GM18520 (cell line): ENCODE data around the gene FCHSD2.
A peak's percentile ranks its signal among the peaks of the same experiment; 100 is the strongest.

Experiments used
- ATAC-seq: cut with Tn5 transposase; IDR thresholded peaks from one replicate; pipeline ENCODE4 v1.9.1; 2021; ENCODE audit not compliant: unreplicated experiment

FCHSD2 gene

DNA sequence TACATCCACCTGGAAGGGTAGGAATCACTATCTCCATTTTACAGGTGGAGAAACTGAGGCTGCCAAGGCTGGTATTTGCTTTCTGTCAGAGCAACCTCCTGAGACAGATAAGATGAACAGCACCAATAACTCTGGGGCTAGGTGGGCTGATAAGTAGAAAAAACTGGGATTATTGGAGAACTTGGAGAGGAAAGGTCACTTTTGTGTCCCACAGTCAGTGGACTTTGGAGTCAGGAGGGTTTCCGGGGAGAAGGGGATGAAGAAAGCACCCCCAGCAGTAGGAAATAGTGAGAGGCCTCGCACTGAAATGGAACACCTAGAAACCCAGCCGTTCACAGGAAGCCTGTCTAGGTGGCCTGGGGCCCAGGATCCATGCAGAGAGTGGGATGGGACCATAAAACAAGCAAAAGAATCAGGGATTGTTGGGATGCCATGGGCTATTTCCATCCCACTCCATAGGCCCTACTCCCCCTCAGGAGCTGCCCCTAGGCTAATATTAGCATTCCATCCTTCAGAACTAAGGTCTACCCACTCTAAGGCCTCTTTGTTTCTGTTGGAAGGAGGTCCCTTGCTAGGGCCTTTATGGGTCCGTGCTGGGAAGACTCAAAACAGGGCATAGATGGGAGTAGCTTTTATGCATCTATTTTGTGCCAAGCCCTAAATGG is 31.0 kb upstream of the FCHSD2 start:
- no peak for ATAC-seq

DNA sequence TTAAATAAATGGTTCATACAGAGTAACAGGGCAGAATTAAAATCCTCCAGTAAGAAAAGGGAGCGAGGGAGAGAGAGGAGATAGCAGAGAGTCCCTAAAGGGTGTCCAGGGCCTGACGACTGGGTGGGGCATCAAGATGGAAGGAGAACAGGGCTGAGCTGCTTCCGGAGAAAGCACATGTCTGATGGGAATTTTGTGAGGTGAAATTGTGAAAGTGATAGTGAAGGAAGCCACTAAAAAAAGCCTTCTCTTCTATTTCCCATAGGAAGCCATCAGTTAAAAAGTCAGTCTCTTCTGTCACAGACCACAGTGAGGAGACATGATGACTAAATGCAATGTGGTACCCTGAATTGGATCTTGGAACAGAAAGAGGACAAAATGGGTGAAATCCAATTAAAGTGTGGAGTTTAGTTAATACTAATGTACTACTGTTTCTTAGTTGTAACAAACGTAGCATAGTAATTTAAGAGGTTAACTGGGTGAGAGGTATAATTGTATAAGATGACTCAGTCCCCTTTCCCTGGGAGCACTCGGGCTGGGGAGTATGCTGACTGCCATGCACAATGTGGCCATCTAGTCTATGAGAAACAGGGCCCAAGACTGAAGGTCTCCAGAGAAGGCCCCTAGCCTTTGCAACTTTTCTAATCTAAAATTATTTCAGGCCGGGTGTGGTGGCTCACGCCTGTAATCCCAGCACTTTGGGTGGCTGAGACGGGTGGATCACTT is 29.5 kb upstream of the FCHSD2 start:
- no peak for ATAC-seq

DNA sequence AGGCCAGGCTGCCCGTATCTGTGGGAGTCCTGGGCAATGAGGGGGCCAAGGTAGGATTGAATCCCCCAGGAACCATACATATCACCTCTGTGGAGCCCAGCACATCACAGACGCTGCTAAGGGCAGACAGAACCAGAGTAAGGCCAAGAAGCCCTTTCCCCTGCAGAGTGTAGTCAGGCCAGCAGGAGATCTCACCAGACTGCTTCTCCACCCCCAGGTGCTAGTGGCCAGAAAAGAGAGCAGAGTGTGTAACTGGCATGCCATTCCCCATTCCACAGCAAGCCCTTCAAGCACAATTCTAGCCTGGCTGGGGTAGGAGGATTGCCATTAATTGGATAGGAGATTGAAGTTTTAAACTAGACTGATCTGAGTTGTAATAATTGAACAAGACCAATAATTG is 28.0 kb upstream of the FCHSD2 start:
- ATAC-seq, result no peak

DNA sequence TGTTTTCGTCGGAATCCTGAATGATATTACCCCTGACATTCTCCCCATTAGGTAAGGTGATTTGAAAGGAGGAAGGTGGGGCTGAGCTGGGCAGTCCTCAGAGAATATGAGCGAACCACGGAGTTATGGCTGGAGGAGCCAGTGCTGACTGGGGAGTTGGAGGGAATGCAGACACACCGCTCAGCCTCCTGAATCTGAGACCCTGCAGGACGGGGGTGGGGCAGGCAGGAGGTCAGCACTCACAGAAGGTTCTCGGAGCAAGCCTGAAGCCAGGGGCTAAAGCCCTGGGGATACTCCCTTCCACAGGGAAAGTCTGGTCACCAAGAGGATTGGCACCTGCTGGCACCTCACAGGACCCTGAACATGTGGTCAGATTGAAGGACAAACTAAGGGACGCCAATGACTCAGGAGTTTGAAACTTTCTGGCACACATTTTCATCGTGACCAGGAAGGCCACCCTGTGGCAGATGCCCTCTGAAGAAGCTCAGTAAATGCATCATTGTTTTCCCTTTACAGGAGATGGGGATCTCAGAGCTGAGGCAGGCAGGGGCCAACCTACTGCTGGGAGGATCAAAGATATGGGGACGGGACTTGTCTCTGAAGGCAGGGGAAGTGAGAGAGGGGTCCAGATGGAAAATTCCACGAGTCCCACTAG is 26.9 kb upstream of the FCHSD2 start:
- no peak for ATAC-seq

DNA sequence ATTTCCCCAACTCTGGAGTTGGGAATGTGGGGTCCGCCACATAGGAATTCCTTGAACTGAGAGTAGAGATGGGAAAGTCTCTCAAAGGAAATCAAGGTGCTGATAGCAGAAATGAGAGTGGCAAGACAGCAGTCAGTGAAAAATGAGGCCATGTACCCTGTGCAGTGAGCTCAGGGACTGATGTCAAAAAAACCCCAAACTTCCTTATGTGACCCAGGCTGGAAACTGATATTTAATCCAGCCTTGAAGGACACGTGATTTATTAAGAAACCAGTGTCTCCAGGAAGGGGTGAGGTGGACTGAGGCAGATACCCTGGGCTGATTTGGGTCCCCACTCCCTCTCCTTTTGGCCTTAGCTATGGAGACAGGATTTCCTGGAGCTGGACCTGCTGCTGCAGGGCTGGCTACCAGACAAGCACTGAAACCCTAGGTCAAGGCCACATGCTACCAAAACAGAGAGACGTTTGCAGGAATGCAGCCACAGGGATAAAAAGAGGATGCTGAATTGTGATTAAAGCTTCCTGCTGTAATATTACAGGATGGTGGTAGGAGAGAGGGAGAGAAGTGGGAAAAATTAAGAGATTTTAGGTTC is 25.3 kb upstream of the FCHSD2 start:
- ATAC-seq, result no peak

DNA sequence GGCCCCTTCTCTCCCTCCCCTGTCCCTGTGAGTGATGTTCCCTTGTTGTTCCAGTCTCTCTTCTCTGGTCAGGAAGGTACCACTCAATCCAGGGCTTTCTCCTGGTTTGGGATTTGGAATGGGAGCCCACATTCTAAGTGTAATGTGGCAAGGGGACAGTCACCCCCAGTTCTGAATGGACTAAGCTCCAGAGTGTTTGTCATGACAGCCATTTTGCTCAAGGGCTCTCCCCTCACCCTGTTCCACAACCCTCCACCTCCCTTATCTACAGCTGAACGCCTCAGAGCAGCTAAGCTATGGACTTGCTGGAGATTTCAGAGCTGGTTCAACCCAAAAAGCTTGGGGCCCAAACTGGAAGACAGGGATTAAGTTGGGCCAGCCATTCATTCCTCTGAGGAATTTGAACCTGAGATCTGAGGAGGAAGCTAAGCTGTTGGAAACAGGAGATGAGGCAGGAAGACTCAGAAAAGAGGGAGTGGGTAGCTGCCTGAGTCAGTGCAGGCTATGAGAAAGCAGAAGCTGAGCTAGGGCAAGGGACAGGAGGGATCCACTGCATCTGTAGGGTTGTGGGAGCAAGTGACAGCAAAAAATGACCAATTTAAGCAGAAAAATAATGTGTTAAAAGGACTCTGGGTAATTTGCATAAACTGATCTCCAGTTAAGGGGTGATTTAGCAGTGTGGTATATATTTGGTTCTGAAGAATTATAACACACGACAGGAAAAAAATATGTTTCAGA is 22.9 kb upstream of the FCHSD2 start:
- no peak for ATAC-seq

DNA sequence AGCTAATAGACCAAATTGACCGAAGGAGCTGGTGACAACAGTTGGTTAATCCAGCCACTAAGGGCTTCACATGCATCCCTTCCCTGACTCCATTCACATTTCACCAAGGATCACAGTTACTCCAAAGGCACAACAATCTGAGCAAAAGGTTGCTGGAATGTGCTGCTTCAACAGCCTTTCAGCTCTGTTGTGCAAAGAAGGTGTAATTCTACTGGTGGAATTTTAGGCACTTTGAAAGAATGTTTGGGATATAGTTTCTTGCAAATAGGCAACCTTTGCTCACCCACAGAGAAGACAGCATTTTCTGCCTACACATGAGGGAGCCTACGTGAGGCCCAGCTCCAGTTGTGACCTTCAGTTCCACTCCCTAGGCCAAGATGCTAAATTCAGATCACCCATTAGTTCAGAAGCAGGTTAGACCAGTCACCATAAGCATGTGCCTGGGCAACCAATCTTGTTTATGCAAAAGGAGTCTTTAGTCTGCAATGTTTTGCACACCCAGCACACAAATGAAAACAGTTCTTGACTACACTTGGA is 21.6 kb upstream of the FCHSD2 start:
- ATAC-seq, result no peak

DNA sequence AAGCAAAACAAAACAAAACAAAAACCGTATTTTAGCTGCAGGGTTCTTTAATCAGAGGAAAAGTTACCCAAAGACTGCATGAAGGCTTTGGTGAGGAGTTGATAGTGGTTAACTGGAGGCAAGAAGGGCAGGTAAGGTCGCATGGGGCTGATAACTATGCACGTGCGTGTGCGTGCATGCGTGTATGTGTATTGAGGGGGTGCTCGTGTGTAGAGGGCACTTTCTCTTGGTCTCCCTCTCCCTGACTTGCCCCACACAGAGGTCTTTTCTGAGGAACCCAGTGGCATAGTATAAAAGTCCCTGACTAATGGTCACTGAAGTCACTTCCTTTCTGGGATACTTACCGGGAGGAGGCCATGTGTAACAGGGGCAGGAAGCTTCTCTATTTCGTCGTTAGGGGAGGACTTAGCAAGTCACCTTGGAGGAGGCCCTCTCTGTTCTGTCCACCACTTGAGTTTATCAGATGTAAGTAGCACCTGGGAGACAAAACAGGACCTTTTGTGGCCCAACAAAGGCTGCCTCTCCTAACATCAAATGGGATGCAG is 20.1 kb upstream of the FCHSD2 start:
- ATAC-seq, result no peak

DNA sequence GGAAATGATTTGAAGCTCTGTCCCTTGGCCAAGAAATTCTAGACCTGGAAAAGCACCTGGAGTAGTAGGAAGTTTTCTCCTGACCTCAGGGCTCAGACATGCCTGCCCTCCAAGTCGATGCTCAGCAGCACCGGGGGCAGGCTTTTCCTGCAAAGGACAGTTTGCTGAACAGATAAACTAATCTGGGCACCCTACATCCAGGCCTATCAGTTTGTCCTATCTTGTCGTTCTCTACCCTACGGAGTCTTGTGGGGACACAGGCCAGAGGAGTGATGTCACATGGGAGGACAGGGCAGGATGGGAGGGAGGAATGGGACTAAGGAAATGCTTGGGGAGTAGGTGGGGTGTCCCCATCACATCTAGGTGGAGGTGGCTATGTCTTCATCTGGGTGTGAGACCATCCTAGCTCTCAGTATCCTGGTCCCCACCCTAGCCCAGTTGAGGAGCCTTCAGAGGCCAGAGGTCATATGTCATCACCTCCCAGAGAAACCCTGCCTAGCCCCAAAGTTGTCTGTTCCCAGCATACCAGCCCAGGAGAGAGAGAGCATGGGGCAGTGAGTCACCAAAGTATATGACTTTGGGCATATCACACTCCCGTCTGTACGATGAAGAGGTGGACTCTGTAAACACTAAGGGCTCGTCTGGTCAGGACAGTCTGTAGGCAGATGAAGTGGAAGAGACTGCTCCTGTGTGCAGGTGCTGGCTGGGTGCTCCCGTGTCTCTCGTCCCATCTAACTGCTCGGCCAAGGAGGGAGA is 18.1 kb upstream of the FCHSD2 start:
- no peak for ATAC-seq

DNA sequence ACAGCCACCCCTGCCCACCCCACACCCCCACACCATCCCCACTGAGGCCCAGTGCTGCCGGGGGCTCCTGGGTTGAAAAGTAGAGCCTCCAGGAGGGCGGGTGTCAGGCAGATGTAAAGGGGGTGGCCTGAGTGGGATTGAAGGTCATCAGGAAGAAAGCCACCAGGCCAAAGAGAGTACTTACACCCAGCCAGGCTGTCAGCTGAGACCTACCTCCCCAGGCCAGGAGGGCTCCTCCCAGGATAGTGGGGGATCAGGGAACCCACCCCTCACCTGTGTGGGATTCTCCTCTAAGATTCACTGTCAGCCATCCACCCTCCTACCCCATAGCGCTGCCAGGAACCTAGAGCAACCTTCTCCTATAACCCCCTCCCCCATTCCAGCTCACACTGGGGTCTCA is 17.2 kb upstream of the FCHSD2 start:
- no peak for ATAC-seq

DNA sequence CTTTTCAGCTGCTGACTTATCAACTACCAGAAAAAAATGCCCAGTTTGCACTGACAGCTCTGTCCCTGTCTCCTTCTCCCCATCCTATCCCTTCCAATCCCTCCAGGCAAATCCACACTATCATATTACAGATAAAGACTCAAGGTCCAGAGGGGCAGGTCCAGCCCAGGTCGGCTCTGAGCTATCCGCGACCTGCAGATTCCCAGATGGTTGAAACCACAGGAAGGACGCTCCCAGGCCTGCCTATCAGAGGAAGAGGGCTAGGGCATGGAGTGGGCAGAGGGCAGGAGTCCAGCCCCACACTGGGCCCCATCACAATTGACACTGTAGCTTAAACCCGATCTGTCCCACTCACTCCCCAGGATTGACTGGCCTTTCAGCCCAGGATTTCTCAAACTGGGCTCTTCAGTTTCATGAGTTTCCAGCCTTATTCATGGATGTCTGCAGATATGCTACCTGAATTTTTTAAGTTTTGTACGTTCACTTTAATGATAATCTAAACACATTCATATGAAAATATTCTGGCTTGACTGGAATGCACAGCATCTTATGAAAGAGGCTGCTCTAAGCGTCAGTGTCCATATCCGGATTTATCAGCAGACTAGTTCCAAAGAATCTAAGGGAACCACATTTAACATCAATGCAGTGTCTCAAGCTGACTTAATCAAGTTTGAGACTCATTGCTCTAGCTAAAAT is 16.4 kb upstream of the FCHSD2 start:
- ATAC-seq, result no peak

DNA sequence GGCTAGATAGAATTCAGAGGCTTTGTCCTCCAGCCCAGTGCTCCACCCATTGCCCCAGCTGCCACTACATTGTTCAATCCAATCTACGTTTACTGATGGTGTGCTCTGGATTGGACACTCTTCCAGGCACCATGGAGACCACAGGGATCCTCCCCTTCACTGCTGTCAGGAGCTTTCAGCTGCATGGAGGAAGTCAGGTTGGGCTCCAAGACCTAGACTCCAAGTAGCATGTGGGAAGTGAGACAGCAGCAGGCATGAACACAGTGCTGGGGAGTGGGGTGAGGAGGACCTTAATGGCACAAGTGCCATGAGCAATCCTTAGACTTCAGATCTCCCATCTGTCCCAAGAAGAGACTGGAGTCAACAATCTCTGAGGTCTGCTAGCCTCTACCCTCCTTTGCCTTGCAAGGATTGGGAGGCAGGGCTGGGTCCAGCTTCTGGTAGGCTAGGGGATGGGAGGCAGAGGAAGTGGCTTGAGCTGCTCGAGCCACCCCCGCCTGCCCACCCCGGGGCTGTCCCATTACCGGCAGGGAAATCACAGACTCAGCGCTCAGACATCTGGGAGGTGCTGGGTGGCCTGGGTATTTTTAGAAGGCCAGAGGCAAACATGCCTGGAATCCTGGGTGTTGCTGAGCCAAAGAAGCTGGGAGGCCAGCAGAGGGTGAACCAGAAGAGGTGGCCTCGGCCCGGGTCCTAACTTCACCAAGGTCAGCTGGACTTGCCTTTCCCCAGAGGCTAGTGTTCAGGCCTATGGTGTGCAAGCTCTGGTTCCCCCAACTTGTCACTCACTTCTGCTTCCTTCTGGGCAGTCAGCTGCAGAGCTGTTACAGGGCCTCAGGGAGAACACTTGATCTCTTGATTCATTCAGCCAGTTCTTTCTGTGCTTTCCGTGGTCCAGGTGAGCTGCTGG is 15.2 kb upstream of the FCHSD2 start:
- ATAC-seq, result no peak

DNA sequence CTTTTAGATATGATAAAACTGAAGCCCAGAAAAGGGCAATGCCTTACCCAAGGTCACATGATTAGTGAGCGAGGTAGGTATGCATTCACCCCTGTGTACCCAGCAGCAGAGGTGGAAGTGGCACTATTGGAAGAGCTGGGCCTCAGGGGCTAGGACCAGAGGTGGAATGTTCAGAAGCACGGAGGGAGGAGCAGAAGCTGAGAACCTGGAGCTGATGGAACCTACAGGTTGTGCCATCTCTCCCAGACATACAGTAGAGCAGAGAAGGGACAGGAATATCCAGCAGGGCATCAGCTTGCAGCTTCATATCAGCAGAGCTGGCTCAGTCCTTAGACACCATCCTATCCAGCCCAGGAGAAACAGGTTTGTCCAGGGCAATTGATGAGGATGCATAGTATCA is 14.6 kb upstream of the FCHSD2 start:
- no peak for ATAC-seq

DNA sequence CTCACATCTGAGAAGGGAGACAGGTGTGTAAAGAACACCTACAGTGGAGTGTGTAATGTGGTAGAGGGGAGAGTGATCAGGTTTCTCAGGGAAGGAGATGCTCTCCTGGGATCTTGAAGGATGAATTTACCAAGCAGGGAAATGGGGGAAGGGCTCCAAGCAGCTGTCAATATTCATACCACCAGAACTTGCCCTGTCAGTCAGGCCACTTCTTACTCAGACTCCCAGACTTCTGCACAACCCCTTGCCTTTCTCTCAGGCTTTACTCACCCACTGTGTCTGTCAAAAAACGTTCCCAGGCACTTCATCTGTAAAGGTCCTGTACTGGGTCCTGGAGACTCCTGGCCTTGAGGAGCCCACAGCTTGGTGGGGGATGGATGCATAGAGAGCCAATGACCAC is 14.0 kb upstream of the FCHSD2 start:
- no peak for ATAC-seq

DNA sequence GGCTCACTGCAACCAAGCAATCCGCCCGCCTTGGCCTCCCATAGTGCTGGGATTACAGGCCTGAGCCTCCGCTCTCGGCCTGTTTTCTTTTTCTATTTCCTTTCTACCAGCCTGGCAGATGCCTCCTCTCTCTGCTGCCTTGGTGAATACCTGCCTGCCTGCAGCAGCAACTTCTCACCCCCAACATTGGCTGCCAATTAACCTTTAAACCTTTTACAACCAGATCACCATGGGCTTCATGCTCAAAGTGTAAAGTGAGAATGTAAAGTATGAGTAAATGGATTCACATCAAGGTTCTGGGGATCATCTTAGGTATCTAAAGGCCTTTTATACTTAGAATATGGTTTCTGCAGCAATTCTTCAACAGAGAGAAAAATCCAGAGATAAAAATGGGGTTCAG is 13.0 kb upstream of the FCHSD2 start:
- no peak for ATAC-seq

DNA sequence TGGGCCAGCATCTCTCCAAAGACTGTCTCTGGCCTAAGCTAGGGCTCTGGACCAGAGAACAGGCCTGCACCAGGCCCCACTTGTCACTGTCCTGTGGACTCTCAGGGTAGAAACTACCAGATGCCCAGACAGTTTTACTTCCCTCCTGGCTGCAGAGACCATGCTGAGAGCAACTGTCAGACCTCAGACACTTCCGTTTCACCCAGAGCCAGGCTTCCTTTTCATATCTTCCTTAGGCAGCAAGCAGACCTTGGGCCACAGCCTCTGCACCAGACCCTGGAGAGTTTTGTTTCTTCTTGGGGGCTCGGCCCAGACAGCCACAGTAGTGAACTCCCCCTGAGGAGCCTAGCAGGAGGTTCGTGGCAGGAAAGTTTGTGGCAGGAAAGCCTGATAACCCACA is 12.1 kb upstream of the FCHSD2 start:
- peak; percentile 31 for ATAC-seq

DNA sequence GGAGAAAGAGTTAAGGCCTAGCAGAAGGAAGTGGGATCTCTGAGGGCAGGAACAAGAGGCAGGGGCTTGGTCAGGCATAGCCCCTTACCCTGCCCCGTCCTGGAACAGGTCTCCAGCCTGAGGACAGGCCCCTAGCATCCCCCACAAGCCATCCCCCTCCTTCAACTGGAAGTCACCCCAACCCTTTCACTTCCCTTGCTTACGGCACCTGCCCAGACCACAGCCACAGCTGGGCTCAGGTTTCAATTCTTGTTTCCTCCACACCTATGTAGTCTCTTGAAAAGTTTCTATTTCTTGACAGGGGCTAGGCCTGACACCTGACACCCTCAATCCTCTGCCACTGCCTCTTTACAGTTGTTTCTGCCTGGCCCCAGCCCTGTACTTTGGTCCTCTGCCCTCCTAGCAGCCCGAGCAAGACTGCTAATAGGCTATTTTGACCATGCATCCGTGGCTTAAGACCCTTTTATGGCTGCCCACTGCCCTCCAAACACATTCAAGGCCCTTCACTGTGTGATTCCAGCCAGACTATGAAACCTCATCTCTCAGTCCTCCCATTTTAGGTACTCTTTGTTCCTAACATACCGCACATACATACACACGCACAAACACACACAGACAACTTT is 10.9 kb upstream of the FCHSD2 start:
- peak; percentile 58 for ATAC-seq
